GM12801 (cell line): ENCODE data around the gene CALD1.

ENCODE experiments used
- CTCF ChIP-seq: IDR thresholded peaks from one replicate; pipeline ENCODE4 v1.5.1; 2011; ENCODE audit warnings: control low read depth; ENCODE audit not compliant: insufficient read length; ENCODE audit errors: extremely low read depth

CALD1 gene

GRCh38 chr7:134995239-134996096 lies 216.0 kb downstream of the CALD1 start:
- TF ChIP-seq CTCF, result no peak

- no peak for TF ChIP-seq CTCF
Measured at GRCh38 chr7:134996097-134996550, 216.7 kb downstream of the CALD1 start.

- no peak for TF ChIP-seq CTCF
Measured at GRCh38 chr7:134997214-134997885, 217.9 kb downstream of the CALD1 start.

- no peak for TF ChIP-seq CTCF
Measured at GRCh38 chr7:134999136-134999535, 219.7 kb downstream of the CALD1 start.

GRCh38 chr7:135001390-135002165 lies 222.1 kb downstream of the CALD1 start:
- TF ChIP-seq CTCF, result no peak

GRCh38 chr7:135012229-135012628 lies 232.8 kb downstream of the CALD1 start:
- no peak for TF ChIP-seq CTCF
